Small intestine (tissue), 7 donors: ENCODE data around the gene GRID2IP. TPM values are rescaled to one million over a fixed set of nuclear protein-coding genes. Genes with fewer than 3 reads are reported as not detected.

Experiments
- DNase-seq, 2 donors: peaks; one replicate each; pipeline versions ENCODE4 v3.0.0 to v3.0.0-alpha.2; 2013
- FAIRE-seq: peaks from 2 replicates; lab custom pipeline; 2012; peaks lifted over from hg19 to GRCh38; lab: Jason Lieb, UNC
- H3K27ac ChIP-seq, 3 donors: one replicate each; pipeline ENCODE4 v1.5.1; 2013; ENCODE audit warnings: low read length in 2 of 3, mild to moderate bottlenecking in 2 of 3, control low read depth in 1 of 3, inconsistent platforms in 1 of 3, low read depth in 1 of 3, moderate library complexity in 1 of 3
- H3K27me3 ChIP-seq, 3 donors: one replicate each; pipeline ENCODE4 v1.6.1; 2013; ENCODE audit warnings: low read length in 3 of 3, inconsistent platforms in 1 of 3; ENCODE audit not compliant: control insufficient read depth in 3 of 3, insufficient read depth in 3 of 3
- H3K36me3 ChIP-seq, 3 donors: one replicate each; pipeline ENCODE4 v1.6.1; 2013; ENCODE audit warnings: low read length in 3 of 3, inconsistent platforms in 1 of 3, low read depth in 1 of 3, mild to moderate bottlenecking in 1 of 3, moderate library complexity in 1 of 3; ENCODE audit not compliant: control insufficient read depth in 3 of 3, insufficient read depth in 2 of 3
- H3K4me1 ChIP-seq, 3 donors: one replicate each; pipeline ENCODE4 v1.6.1; 2013; ENCODE audit warnings: low read length in 2 of 3, inconsistent platforms in 1 of 3, low read depth in 1 of 3, mild to moderate bottlenecking in 1 of 3, moderate library complexity in 1 of 3; ENCODE audit not compliant: control insufficient read depth in 3 of 3, insufficient read depth in 2 of 3
- H3K4me3 ChIP-seq, 3 donors: one replicate each; pipeline ENCODE4 v1.5.1; 2013; ENCODE audit warnings: low read length in 3 of 3, control low read depth in 1 of 3, inconsistent platforms in 1 of 3, low read depth in 1 of 3, mild to moderate bottlenecking in 1 of 3, moderate library complexity in 1 of 3
- H3K9me3 ChIP-seq, 2 donors: one replicate each; pipeline ENCODE4 v1.6.1; 2013; ENCODE audit warnings: low read depth in 1 of 2, low read length in 1 of 2; ENCODE audit not compliant: control insufficient read depth in 2 of 2, insufficient read depth in 1 of 2
- WGBS, 3 donors: extraction: QIAGEN DNeasy Blood & Tissue Kit; methylation state at CpG; one replicate each; pipeline ENCODE4 v1.1.7; 2013; 5-methylcytosine and 5-hydroxymethylcytosine counted together
- polyA plus RNA-seq, 4 donors: library from polyadenylated mRNA; stranded (reverse) in 3 of 4; unstranded in 1 of 4; fragments of 200-250 nt in 3 of 4; fragments of 120-200 nt in 1 of 4; gene quantifications; one replicate each; pipeline versions ENCODE4 v1.2.1 to v1.2.3, GENCODE V29; 2013
- donor health status: healthy with polysubstance abuse.
- donor health status: control.
- donor health status: control.
- donor health status: Bipolar disorder and iron deficiency.
- donor health status: healthy.

The GRID2IP gene
- polyA plus RNA-seq, 4 donors = 0.22 to 0.90 (median 0.34) TPM; not detected in 1

- H3K4me3 ChIP-seq = no peak overlapping the region
- no peak overlapping the region for H3K27ac ChIP-seq
- FAIRE-seq (no peak), DNase-seq (no peak)
- H3K27me3 ChIP-seq = peaks cover 10 to 85% (median 13%) of the 10 kb centered on the region in 3 donors
- peaks cover 0 to 4% (median 0%) of the 10 kb centered on the region in 3 donors for H3K4me1 ChIP-seq
- no peaks in the 10 kb centered on the region for H3K36me3 ChIP-seq
- 36 to 62% (median 46%) methylated on average over 6 to 7 of the region's 7 CpGs for WGBS, 3 donors
- no peaks in the 10 kb centered on the region for H3K9me3 ChIP-seq
Measured at GRCh38 chr7:6532516-6532915, 18.7 kb downstream of the GRID2IP start.

- FAIRE-seq (no peak), DNase-seq (no peak)
- Histone ChIP-seq H3K4me1 (peaks cover 0 to 7% (median 0%) of the 10 kb centered on the region in 3 donors), H3K9me3 (no peaks in the 10 kb centered on the region), H3K4me3 (no peak overlapping the region), H3K27me3 (peaks cover 13 to 86% (median 15%) of the 10 kb centered on the region in 3 donors), H3K36me3 (no peaks in the 10 kb centered on the region), H3K27ac (no peak overlapping the region)
- WGBS, 3 donors = 31 to 35% (median 34%) methylated on average over 18 to 19 of the region's 19 CpGs
Measured at GRCh38 chr7:6531492-6532279, 19.6 kb downstream of the GRID2IP start.

GRCh38 chr7:6530626-6531491, 20.4 kb downstream of the GRID2IP start:
- H3K36me3 ChIP-seq = no peaks in the 10 kb centered on the region
- 2 to 3% (median 2%) methylated on average over 63 to 74 of the region's 74 CpGs for WGBS, 3 donors

GRCh38 chr7:6529643-6530042, 21.6 kb downstream of the GRID2IP start:
- H3K4me3 ChIP-seq = no peak overlapping the region
- H3K27ac ChIP-seq = no peak overlapping the region
- H3K9me3 ChIP-seq = no peaks in the 10 kb centered on the region
- WGBS, 3 donors = 60 to 71% (median 66%) methylated on average over 6 of the region's 6 CpGs
- DNase-seq = no peak
- no peaks in the 10 kb centered on the region for H3K36me3 ChIP-seq
- peaks cover 13 to 80% (median 14%) of the 10 kb centered on the region in 3 donors for H3K27me3 ChIP-seq
- peaks cover 0 to 9% (median 0%) of the 10 kb centered on the region in 3 donors for H3K4me1 ChIP-seq
- no peak for FAIRE-seq

More at GRCh38 chr7:6530626-6531491, 20.4 kb downstream of the GRID2IP start:
- Histone ChIP-seq H3K27me3 (peaks cover 13 to 85% (median 15%) of the 10 kb centered on the region in 3 donors), H3K27ac (no peak overlapping the region), H3K4me3 (peak overlapping the region; percentile 13 to 42 (median 39)), H3K9me3 (no peaks in the 10 kb centered on the region), H3K4me1 (peaks cover 0 to 9% (median 0%) of the 10 kb centered on the region in 3 donors)
- peak in 1 of 2 donors; percentile 10 for DNase-seq
- FAIRE-seq = no peak

GRCh38 chr7:6528401-6529130, 22.7 kb downstream of the GRID2IP start:
- Histone ChIP-seq H3K4me3 (no peak overlapping the region), H3K36me3 (no peaks in the 10 kb centered on the region), H3K27ac (no peak overlapping the region), H3K4me1 (peaks cover 0 to 9% (median 0%) of the 10 kb centered on the region in 3 donors), H3K27me3 (peaks cover 13 to 69% (median 14%) of the 10 kb centered on the region in 3 donors), H3K9me3 (no peaks in the 10 kb centered on the region)
- no peak for FAIRE-seq
- no peak for DNase-seq
- WGBS, 3 donors = 72 to 74% (median 73%) methylated on average over 13 of the region's 13 CpGs

- Histone ChIP-seq H3K4me3 (peak overlapping the region in 2 of 3 donors; percentile 11 to 26), H3K36me3 (no peaks in the 10 kb centered on the region), H3K27me3 (peaks cover 9 to 57% (median 9%) of the 10 kb centered on the region in 3 donors), H3K27ac (no peak overlapping the region), H3K4me1 (peaks cover 0 to 9% (median 0%) of the 10 kb centered on the region in 3 donors), H3K9me3 (no peaks in the 10 kb centered on the region)
- DNase-seq (no peak), FAIRE-seq (no peak)
- 24 to 33% (median 27%) methylated on average over 11 to 12 of the region's 12 CpGs for WGBS, 3 donors
Measured at GRCh38 chr7:6526997-6527378, 24.3 kb downstream of the GRID2IP start.

GRCh38 chr7:6520163-6520981, 30.9 kb downstream of the GRID2IP start:
- no peak for FAIRE-seq
- 53 to 80% (median 63%) methylated on average over 23 to 24 of the region's 24 CpGs for WGBS, 3 donors
- H3K4me1 ChIP-seq = no peaks in the 10 kb centered on the region
- peaks cover 0 to 7% (median 0%) of the 10 kb centered on the region in 3 donors for H3K27me3 ChIP-seq
- H3K9me3 ChIP-seq = no peaks in the 10 kb centered on the region
- H3K27ac ChIP-seq = no peak overlapping the region
- H3K4me3 ChIP-seq = no peak overlapping the region
- H3K36me3 ChIP-seq = no peaks in the 10 kb centered on the region
- DNase-seq = no peak
